HG03378 (cell line): ENCODE data around the gene PRRT2.
"Not testable (repeated sequence)": the region's sequence is repeated elsewhere in the genome, so short reads cannot be mapped to it uniquely, and the experiment has no call there.

ENCODE experiments used
- ATAC-seq: cut with Tn5 transposase; IDR thresholded peaks from one replicate; pipeline ENCODE4 v1.9.1; 2021; ENCODE audit warnings: mild to moderate bottlenecking, moderate library complexity; ENCODE audit not compliant: unreplicated experiment

Gene PRRT2

DNA sequence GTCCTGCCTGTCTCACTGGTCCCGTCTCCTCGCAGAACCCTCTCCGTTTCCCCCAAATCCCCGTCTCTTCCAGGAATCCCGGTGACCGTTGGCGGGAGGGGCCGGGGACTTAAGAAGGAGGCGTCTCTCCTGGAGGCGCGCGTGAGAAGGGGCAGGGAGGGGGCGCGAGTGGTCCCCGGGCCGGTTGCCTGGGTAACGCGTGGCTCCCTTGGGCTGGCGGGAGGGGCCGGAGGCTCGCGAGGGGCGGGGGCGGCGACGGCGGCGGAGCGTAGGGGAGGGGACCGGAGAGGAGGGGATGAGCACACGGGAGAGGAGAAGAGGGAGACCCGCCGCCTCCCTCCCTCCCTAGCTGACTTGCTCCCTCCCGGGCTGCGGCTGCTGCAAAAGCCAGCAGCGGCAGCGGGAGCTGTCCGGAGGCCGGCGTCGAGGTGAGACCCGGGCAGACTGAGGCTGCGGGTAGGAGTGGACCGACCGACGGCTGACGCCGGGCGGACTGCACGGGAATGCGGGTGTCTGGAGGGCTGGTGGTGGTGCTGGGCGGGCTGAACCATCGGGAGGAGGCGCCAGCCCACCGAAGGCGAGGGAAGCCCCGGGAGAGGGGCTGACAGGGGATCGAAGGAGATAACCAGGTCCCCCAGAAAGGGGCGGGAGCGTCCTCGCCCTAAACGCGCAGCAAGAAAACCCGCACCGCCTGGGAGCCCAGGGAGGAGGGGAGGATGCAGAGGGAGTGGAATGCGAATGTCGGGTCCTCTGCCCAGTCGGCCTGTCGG, at the start of gene PRRT2:
Gene PRRT2 (plus strand): TSS at position 298 of the 770 bp plus-strand sequence. CDS start 862 bp downstream, outside the sequence.
- no peak for ATAC-seq

DNA sequence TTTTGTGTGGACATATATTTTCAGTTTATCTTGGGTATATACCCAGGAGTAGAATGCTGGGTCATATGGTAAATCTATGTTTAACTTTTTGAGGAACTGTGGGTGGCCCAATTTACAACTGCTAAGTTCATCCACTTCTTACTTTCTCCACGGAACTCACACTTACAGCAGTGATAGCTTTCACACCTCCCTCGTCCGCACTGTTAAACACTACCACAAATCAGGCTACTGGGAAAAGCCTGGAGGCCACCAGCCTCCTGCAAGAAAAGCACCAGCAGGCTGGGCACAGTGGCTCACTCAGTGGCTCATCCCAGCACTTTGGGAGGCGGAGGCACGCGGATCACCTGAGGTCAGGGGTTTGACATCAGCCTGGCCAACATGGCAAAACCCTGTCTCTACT, 48.7 kb upstream of the PRRT2 start:
- no peak for ATAC-seq

DNA sequence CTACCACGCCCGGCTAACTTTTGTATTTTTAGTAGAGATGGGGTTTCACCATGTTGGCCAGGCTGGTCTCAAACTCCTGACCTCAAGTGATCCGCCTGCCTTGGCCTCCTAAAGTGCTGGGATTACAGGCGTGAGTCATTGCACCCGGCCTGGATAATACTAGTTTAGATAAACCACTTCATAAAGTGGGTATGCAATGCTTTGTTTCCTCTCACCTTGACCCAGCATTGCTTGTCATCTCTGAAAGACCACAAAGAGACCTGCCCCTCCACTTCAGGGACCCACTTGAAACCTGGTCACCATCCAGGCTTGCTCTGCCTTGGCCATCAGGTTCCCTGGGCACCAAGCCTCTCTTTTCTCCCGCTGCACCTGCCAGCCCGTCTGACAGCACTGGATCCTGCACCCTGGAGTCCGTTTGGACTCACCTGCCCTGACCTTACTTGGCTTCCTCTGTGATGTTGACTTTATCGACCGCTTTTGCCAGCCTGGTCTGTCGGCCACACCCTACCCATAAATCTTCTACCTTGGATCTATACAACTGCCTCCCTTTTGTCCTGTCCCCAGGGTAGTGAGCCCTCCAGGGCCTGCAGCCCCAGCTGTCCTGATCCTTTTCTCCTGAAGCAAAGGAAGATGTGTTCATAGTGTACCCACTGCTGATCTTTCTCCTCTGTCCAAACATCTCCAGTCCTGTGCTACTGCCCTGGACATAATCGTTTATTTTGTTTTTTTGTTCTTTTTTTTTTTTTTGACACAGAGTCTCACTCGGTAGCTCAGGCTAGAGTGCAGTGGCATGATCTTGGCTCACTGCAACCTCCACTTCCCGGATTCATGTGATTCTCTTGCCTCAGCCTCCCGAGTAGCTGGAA, 46.6 kb upstream of the PRRT2 start:
- ATAC-seq = no peak

DNA sequence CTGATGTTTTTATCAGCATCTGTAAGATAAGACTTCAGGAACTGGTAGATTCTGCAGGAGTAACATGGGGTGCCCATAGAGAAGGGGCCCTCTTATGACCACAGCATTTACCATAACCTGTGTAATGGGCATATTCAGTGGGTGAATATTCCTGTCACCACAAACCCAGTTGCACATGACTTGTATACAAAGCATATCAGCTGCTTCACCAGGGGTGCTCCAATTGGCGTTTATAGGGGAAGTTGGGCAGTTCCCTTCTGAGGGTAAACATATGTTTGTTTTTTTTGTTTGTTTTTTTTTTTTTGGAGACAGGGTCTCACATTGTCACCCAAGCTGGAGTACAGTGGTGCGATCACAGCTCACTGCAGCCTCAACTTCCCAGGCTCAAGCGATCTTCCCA, 45.4 kb upstream of the PRRT2 start:
- ATAC-seq = no peak

DNA sequence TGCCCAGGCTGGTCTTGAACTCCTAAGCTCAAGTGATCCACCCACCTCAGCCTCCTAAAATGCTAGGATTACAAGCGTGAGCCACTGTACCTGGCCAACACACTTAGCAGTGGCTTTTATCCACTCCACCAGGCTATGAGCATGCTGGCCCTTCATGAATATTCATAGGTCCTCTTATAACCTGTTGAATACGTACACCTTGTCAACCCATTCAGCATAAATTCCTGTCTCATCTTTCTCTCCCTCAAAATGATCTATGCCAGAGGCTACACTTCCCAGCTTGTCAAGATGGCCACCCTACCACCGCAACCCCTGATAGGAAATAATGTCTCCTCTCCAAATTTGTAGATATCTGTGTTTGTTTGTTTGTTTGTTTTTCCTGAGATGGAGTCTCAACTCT, 44.9 kb upstream of the PRRT2 start:
- ATAC-seq = no peak

DNA sequence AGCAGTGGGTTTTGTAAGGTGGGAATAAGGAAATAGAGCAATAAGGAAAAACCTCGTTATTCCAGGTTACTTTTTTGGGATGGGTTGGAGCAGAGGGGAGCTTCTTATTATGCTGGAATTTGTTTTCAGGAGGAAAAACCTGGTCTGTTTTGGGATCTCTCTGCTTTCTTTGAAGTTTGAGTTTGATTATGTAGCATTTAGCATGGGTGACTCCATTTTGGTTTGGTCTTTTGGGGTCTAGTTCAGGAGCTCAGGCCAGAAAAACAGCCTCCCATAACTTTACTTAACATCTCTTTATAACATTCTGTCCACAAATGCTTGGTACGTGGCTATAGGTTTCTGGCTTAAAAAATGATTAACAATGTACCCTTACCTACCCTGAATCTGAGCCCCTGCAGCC, 42.5 kb upstream of the PRRT2 start:
- ATAC-seq = no peak

DNA sequence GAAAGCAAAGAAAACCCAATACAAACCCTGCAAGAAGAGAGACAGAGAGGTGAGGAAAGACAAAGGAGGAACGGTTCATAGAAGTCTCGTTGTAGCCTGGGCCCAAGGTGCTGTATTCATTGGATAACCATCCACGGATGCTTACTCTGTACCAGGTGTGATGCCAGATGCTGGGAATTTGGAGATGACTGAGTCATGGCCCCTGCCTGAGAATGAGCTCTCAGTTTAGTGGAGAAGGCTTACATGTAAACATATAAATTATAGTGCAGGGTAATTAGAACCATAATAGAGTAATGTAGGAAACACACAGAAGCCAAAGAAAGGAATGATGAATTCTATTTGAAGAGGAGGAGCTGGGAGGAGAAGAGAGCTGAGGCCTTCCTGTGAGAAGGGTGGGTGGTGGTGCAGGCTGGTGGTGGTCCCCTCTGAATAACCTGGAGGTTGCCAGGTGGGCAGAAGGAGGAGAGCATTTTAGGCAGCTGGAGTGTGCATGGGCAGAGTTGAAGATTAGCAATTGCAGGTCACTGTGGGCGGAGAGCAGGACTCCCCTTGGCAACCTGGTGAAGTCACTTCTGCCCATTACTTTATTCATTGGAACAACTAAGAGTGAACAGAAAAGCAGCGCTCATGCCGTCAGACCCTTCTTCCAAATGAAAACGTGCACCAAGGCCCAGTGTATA, 41.6 kb upstream of the PRRT2 start:
- ATAC-seq = no peak

DNA sequence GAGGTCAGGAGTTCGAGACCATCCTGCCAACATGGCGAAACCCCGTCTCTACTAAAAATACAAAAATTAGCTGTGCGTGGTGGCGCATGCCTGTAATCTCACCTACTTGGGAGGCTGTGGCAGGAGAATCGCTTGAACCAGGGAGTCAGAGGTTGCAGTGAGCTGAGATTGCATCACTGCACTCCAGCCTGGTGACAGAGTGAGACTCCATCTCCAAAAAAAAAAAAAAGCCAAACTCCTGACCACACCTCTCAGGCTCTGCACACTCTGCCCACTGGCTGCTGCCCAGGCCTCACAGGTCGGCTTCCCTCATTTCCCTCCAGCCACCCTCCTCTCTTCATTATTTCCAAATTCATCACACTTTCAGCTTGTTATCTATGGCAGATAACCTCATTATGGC, 39.7 kb upstream of the PRRT2 start:
- not testable (repeated sequence) for ATAC-seq

DNA sequence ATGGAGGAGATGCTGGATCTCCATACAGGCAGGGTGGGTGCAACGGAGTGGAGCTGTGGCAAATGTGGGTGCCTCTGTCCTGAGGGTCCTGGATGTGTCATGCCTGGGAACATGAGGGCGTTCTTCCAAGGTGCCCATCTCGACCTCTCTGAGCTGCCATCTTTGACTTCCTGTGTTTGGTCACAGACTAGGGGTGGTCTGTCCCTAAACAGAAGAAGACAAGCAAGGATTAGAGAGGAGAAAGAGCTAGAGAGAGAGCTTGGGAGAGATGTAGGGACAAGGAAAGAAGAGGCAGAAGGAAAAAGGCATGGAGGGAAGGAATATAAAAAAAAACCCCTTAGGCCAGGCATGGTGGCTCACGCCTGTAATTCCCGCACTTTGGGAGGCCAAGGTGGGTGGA, 37.3 kb upstream of the PRRT2 start:
- no peak for ATAC-seq

DNA sequence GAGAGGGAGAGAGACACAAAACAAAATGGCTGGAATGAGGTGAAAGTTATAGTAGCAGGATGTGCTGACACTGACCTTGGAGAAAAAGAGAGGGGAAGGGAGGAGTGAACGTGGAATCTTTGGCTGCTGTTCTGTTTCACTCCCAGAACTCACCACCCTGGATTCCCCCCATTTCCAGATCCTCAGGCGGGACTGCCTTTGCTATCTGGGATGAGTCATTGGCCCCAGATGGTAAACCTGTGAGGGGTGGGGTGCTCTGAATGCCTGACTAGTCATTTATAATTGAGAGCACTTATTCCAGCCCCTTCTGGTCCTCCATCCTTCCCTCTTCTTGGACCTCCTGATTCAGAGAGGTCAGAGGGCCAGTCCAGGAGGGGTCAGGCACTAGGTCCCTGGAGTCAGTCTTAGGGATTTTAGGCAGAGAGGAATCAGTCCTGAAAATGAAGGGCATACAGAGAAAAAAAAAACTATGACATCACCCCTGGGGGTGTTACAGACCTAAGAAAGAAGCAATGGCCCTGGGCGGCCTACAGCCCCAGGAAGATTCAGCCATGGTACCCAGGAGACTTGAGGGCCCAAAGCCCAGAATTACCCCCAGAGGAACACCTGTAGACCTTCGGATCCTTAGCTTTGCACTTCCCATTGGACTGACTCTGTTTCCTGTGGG, 36.1 kb upstream of the PRRT2 start:
- ATAC-seq = no peak

DNA sequence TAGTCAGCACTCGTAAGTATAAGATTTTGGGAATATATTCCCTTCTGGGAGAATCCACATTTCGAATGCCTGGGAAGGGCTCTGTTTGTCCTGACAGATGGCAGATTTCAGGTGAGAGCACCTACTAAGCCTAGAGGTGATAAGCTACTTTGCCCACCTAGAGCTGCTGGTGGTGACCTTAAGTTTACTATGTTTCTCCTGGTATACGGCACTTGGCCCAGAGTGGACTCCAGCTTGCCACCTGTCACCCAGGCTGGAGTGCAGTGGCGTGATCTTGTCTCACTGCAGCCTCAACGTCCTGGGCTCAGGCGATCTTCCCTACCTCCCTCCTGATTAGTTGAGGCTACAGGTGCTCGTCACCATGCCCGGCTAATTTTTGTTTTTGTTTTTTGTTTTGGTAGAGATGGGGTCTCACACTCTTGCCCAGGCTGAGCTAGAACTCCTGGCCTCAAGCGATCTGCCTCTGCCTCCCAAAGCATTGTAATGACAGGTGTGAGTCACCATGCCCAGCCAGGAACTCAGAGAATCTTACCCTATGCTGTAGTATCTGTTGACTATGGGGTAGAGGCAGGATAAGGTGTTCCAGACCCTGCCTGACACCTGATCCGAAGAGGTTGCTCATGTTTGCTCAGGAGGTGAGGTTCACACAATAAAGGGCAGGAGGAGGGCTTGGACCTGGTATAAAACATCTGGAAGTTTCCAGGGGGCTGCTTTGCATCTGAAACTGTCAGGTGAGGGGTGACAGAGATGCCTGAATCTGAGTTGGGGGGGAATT, 34.2 kb upstream of the PRRT2 start, which contains the start of gene ZG16:
Gene ZG16 (plus strand): TSS at position 681 of the 775 bp plus-strand sequence. CDS start 1,011 bp downstream, outside the sequence.
- no peak for ATAC-seq

DNA sequence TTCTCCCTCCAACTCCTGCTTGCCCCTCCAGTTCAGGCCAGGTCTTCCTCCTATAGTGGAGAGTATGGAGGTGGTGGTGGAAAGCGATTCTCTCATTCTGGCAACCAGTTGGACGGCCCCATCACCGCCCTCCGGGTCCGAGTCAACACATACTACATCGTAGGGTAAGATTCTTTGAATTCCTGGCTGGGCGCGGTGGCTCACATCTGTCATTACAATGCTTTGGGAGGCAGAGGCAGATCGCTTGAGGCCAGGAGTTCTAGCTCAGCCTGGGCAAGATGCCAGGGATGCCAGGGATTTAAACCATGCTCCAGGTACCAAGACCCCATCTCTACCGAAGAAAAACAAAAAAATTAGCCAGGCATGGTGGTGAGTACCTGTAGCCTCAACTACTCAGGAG, 32.5 kb upstream of the PRRT2 start:
- no peak for ATAC-seq

DNA sequence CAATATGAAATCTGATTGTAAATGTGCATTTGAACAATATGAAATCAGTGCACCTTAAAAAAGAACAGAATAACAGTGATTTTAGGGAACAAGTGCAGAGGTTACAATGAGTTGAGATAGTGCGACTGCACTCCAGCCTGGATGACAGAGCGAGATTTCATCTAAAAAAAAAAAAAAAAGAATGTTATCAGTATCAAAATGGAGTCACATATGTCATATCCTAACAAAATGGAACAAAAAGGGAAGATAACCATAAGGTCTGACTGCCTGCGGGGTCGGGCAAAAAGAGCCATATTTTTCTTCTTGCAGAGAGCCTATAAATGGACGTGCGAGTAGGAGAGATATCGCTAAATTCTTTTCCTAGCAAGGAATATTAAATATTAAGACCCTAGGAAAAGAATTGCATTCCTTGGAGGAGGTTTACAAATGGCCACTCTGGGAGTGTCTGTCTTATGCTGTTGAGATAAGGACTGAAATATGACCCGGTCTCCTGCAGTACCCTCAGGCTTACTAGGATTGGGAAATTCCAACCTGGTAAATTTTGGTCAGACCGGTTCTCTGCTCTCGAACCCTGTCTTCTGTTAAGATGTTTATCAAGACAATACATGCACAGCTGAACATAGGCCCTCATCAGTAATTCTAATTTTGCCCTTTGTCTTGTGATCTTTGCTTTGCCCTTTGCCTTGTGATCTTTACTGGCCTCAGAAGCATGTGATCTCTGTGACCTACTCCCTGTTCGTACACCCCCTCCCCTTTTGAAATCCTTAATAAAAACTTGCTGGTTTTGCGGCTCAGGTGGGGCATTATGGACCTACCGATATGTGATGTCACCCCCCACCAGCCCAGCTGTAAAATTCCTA, 28.7 kb upstream of the PRRT2 start:
- ATAC-seq = not testable (repeated sequence)

DNA sequence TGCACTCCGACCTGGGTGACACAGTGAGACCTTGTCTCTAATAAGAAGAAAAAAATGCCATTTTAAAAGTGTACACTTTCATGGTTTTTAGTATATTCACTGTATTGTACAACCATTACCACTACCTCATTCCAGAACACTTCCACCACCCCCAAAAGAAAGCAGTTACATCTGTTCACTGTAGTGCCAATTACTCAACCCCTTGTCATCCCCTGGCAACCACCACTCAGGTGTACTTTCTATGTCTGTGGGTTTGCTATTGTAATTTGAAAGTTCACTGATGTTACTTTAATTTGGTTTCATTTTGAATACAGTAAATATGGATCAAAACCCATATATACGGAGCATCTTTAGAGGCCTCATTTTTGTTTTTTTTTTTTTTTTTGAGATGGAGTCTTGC, 27.8 kb upstream of the PRRT2 start:
- no peak for ATAC-seq

DNA sequence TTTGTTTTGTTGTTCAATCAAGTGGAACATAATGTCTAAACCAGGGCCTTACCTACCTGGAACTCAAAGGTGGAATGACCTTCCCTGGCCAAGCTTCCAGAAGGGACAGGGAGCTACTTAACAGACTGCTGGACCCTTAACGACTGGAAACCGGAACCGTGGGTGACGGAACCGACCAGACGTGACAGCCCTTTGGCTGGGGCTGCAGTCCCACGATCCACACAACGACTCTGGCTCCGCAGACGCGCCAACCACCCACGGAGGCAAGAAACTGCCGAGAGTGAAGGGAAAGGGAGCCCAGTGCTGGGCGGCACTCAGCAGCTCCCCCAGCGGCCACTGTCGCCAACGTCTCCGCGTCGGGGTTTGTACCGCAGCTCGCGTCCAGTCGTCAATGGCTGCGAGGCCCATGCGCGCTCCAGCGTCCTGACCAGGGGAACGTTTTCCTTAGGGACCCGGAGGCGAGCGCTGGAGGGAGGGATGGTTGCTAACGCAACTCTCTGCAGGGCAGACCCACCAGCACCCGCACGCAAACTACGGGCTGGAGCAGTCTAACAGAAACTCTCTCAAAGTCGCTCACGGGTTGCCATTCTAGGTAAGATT, 27.0 kb upstream of the PRRT2 start:
- no peak for ATAC-seq

DNA sequence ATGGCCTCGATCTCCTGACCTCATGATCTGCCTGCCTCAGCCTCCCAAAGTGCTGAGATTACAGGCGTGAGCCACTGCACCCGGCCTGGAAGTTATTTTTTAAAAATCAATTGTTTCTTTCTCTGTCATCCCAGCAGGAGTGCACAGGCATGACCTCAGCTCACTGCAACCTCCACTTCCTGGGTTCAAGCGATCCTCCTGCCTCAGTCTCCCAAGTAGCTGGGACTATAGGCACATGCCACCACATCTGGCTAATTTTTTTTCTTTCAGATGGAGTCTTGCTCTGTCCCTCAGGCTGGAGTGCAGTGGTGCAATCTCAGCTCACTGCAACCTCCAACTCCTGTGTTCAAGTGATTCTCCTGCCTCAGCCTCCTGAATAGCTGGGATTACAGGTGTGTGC, 24.8 kb upstream of the PRRT2 start:
- not testable (repeated sequence) for ATAC-seq

DNA sequence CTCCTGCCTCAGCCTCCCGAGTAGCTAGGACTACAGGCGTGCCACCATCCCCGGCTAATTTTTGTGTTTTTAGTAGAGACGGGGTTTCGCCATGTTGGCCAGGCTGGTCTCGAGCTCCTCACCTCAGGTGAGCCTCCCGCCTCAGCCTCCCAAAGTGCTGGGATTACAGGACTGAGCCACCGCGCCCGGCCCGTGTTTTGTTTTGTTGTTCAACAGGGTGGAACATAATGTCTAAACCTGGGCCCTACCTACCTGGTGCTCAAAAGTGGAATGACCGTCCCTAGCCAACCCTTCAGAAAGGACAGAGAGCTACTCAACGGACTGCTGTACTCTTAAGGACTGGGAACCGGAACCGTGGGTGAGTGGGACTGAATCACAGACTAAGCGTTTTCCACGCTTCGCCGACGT, 22.2 kb upstream of the PRRT2 start:
- no peak for ATAC-seq

DNA sequence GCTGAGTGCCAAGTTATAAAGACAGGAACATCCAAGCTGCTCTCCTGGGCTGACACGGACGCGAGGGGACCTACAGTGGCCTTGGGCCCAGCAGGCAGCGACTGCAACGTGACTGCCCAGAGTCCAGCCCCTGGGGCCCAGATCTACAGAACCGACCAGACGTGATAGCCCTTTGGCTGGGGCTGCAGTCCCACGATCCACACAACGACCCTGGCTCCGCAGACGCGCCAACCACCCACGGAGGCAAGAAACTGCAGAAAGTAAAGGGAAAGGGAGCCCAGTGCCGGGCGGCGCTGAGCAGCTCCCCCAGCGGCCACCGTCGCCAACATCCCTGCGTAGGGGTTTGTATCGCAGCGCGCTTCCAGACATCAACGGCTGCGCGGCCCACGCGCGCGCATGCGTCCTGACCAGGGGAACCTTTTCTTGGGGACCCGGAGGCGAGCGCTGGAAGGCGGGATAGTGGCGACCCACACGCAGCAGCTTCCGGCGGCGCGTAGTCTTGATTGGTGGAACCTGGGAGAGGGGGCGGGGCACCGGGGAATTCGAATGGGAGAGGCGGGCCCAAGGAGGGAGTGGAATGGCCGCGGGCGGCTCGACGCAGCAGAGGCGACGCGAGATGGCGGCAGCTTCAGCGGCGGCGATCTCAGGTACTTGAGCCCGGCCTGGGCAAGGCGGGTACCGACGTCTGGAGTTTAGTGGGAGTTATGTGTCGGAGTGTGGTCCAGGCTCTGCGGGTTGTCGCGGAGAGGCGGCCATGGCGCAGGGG, 21.6 kb upstream of the PRRT2 start, which contains the start of gene KIF22:
Gene KIF22 (plus strand): TSS at position 569 of the 766 bp plus-strand sequence. CDS start 9 bp downstream, at position 578.
- ATAC-seq = peak; percentile 79
